HEK293 (cell line): ENCODE results near the gene CD96.
"Not testable (repeated sequence)": the region's sequence is repeated elsewhere in the genome, so short reads cannot be mapped to it uniquely, and the experiment has no call there.

Experiments used
- CTCF ChIA-PET: fragments of 350-600 bp; formaldehyde crosslinking; extraction: SDS; loops from one replicate; lab custom pipeline; 2021; ENCODE audit warnings: antibody characterized with exemption; lab: Yijun Ruan, JAX
- POLR2A ChIA-PET: fragments of 300-600 bp; formaldehyde crosslinking; extraction: SDS; loops from one replicate; lab custom pipeline; 2020; ENCODE audit warnings: antibody characterized with exemption, inconsistent platforms; lab: Yijun Ruan, JAX
- H3K27ac ChIP-seq: fragments of 200-500 bp; sonication (Bioruptor generic); 2 replicates; pipeline ENCODE4 v1.5.1; 2014; ENCODE audit warnings: low read depth, low read length, control low read depth, inconsistent platforms; ENCODE audit errors: extremely low read depth
- H3K36me3 ChIP-seq, 2 experiments: fragments of 200-500 bp in 1 of 2; sonication (Bioruptor generic) in 1 of 2; 1 replicate in 1 of 2; 2 replicates in 1 of 2; pipeline ENCODE4 v1.5.1; 2014 to 2017; ENCODE audit warnings: inconsistent platforms in 2 of 2, low read length in 2 of 2; ENCODE audit not compliant: control insufficient read depth in 2 of 2, insufficient read depth in 1 of 2
- H3K4me1 ChIP-seq: fragments of 200-500 bp; sonication (Bioruptor generic); 2 replicates; pipeline ENCODE4 v1.5.1; 2014; ENCODE audit warnings: mild to moderate bottlenecking, low read length, inconsistent platforms; ENCODE audit not compliant: control insufficient read depth, insufficient read depth
- H3K4me3 ChIP-seq: 2 replicates; pipeline ENCODE4 v1.5.1; 2011; ENCODE audit warnings: low read depth, mild to moderate bottlenecking, control low read depth, low read length, moderate library complexity
- H3K9me3 ChIP-seq: fragments of 200-500 bp; sonication (Bioruptor generic); 2 replicates; pipeline ENCODE4 v1.5.1; 2014; ENCODE audit warnings: low read depth, low read length, inconsistent platforms; ENCODE audit not compliant: control insufficient read depth, insufficient read depth
- EGR2 ChIP-seq: fragments of 450-650 bp; formaldehyde crosslinking; IDR thresholded peaks from 2 replicates; pipeline ENCODE4 v1.5.1; 2016; ENCODE audit warnings: low read depth, missing biosample characterization, missing genetic modification characterization
- KLF10 ChIP-seq: fragments of 450-650 bp; IDR thresholded peaks from 2 replicates; pipeline ENCODE4 v1.5.1; 2018; ENCODE audit warnings: missing biosample characterization, mild to moderate bottlenecking, missing genetic modification characterization
- KLF9 ChIP-seq: fragments of 450-650 bp; formaldehyde crosslinking; IDR thresholded peaks from 2 replicates; pipeline ENCODE4 v1.5.1; 2016; ENCODE audit warnings: missing biosample characterization, missing genetic modification characterization, low read depth
- PRDM2 ChIP-seq: fragments of 450-650 bp; formaldehyde crosslinking; IDR thresholded peaks from 2 replicates; pipeline ENCODE4 v1.5.1; 2016; ENCODE audit warnings: missing biosample characterization, missing genetic modification characterization, borderline replicate concordance
- SETDB1 ChIP-seq: IDR thresholded peaks from one replicate; pipeline ENCODE4 v1.6.1; 2017; ENCODE audit warnings: mild to moderate bottlenecking, low read length, moderate library complexity, mixed read lengths; ENCODE audit not compliant: insufficient read length
- ZBTB49 ChIP-seq: fragments of 450-650 bp; formaldehyde crosslinking; IDR thresholded peaks from 2 replicates; pipeline ENCODE4 v1.5.1; 2016; ENCODE audit warnings: missing biosample characterization, missing genetic modification characterization, low read depth
- ZBTB6 ChIP-seq: fragments of 450-650 bp; formaldehyde crosslinking; IDR thresholded peaks from 2 replicates; pipeline ENCODE4 v1.5.1; 2017; ENCODE audit warnings: missing biosample characterization, missing genetic modification characterization
- ZBTB8A ChIP-seq: fragments of 450-650 bp; formaldehyde crosslinking; IDR thresholded peaks from 2 replicates; pipeline ENCODE4 v1.5.1; 2016; ENCODE audit warnings: missing biosample characterization, missing genetic modification characterization
- ZIC2 ChIP-seq: fragments of 450-650 bp; formaldehyde crosslinking; IDR thresholded peaks from 2 replicates; pipeline ENCODE4 v1.5.1; 2016; ENCODE audit warnings: missing biosample characterization, missing genetic modification characterization
- ZNF140 ChIP-seq: fragments of 450-650 bp; formaldehyde crosslinking; IDR thresholded peaks from 2 replicates; pipeline ENCODE4 v1.5.1; 2016; ENCODE audit warnings: missing biosample characterization, missing genetic modification characterization
- ZNF146 ChIP-seq: fragments of 450-650 bp; formaldehyde crosslinking; IDR thresholded peaks from 2 replicates; pipeline ENCODE4 v1.5.1; 2016; ENCODE audit warnings: missing biosample characterization, missing genetic modification characterization
- ZNF16 ChIP-seq: fragments of 450-650 bp; formaldehyde crosslinking; IDR thresholded peaks from 2 replicates; pipeline ENCODE4 v1.5.1; 2016; ENCODE audit warnings: low read depth, missing biosample characterization, missing genetic modification characterization
- ZNF174 ChIP-seq: fragments of 450-650 bp; formaldehyde crosslinking; IDR thresholded peaks from 2 replicates; pipeline ENCODE4 v1.5.0; 2017; ENCODE audit warnings: missing biosample characterization, mild to moderate bottlenecking, missing genetic modification characterization
- ZNF214 ChIP-seq: fragments of 450-650 bp; formaldehyde crosslinking; IDR thresholded peaks from 2 replicates; pipeline ENCODE4 v1.5.1; 2017; ENCODE audit warnings: missing biosample characterization, mild to moderate bottlenecking, missing genetic modification characterization, borderline replicate concordance
- ZNF555 ChIP-seq: fragments of 450-650 bp; formaldehyde crosslinking; conservative IDR thresholded peaks from 2 replicates; pipeline ENCODE4 v1.5.1; 2017; ENCODE audit warnings: missing biosample characterization, mild to moderate bottlenecking, missing genetic modification characterization, inconsistent platforms
- ZNF560 ChIP-seq: fragments of 450-650 bp; formaldehyde crosslinking; IDR thresholded peaks from 2 replicates; pipeline ENCODE4 v1.5.1; 2017; ENCODE audit warnings: missing biosample characterization, missing genetic modification characterization, borderline replicate concordance
- ZNF571 ChIP-seq: fragments of 450-650 bp; formaldehyde crosslinking; IDR thresholded peaks from 2 replicates; pipeline ENCODE4 v1.5.0; 2017; ENCODE audit warnings: missing biosample characterization, missing genetic modification characterization
- ZNF701 ChIP-seq: fragments of 450-650 bp; formaldehyde crosslinking; IDR thresholded peaks from 2 replicates; pipeline ENCODE4 v1.5.1; 2016; ENCODE audit warnings: missing biosample characterization, missing genetic modification characterization
- ZNF776 ChIP-seq: fragments of 450-650 bp; formaldehyde crosslinking; IDR thresholded peaks from 2 replicates; pipeline ENCODE4 v1.5.0; 2017; ENCODE audit warnings: missing biosample characterization, missing genetic modification characterization, borderline replicate concordance

CD96 gene

GRCh38 chr3:111524486-111524885, 17.5 kb upstream of the CD96 start:
- POLR2A ChIA-PET, H3K27ac ChIP-seq, H3K9me3 ChIP-seq, H3K4me3 ChIP-seq, H3K36me3 ChIP-seq, H3K4me1 ChIP-seq, CTCF ChIA-PET: not testable (repeated sequence)
- TF ChIP-seq SETDB1: peak; percentile 16

DNA sequence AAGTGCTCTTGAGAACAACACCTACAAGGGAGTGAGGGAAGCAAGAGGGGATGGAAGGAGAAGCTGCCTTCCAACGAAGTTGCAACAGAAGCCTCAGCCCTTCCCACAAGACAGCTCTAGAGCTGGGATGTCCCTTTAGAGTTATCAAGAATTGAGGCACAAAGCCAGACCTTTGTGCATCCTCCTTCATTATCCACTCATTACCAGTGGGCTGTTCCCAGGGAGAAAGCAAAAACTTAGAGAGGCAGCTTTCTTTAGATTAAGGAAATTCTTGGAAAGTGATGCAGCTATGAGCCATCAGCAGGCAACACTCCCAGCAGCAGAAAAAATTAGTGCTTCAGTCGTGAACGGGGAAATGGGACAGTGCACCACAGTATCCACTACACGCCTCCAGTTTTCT, 10.6 kb upstream of the CD96 start:
- no peak for TF ChIP-seq KLF10 (tag by site-specific recombination)
- TF ChIP-seq ZNF571 (tag by site-specific recombination): no peak
- TF ChIP-seq ZNF140 (tag by site-specific recombination): no peak
- no peak for TF ChIP-seq EGR2 (tag by site-specific recombination)
- TF ChIP-seq ZBTB8A: no peak
- TF ChIP-seq ZNF560 (tag by site-specific recombination): no peak
- TF ChIP-seq ZNF776: no peak
- TF ChIP-seq ZNF701 (tag by site-specific recombination): no peak
- no peak for TF ChIP-seq ZNF555 (tag by site-specific recombination)
- no peak for TF ChIP-seq ZNF214 (tag by site-specific recombination)
- no peak for TF ChIP-seq ZNF16 (tag by site-specific recombination)
- no peak for TF ChIP-seq PRDM2 (tag by site-specific recombination)
- TF ChIP-seq ZNF146 (tag by site-specific recombination): no peak
- TF ChIP-seq ZIC2 (tag by site-specific recombination): no peak
- no peak for TF ChIP-seq ZNF174 (tag by site-specific recombination)
- no peak for TF ChIP-seq KLF9
- TF ChIP-seq ZBTB6: no peak
- TF ChIP-seq ZBTB49: no peak
- ChIA-PET POLR2A (no interaction called here), CTCF (interaction anchor here (0.6 kb wide), 1 partner anchor 106 kb away, joined by 3 read pairs; no protein-coding TSS in a partner anchor)
- H3K9me3 ChIP-seq: no peaks in the 10 kb centered on the region
- H3K27ac ChIP-seq: no peak overlapping the region
- no peak overlapping the region for H3K4me3 ChIP-seq
- H3K36me3 ChIP-seq: no peaks in the 10 kb centered on the region
- no peaks in the 10 kb centered on the region for H3K4me1 ChIP-seq
